Vagina (tissue), 2 donors: ENCODE measurements around the gene FAT3.

Experiments used
- POLR2A ChIP-seq, 2 donors: fragments of 450-650 bp; IDR thresholded peaks; one replicate each; pipeline ENCODE4 v1.6.1; 2017; ENCODE audit warnings: antibody characterized with exemption in 2 of 2, mild to moderate bottlenecking in 2 of 2, moderate library complexity in 2 of 2
- POLR2AphosphoS5 ChIP-seq, 2 donors: sonication (generic); formaldehyde crosslinking; IDR thresholded peaks; one replicate each; pipeline ENCODE4 v1.9.0; 2017; ENCODE audit warnings: antibody characterized with exemption in 2 of 2, mild to moderate bottlenecking in 2 of 2, low read depth in 1 of 2; ENCODE audit not compliant: insufficient read depth in 1 of 2
- TF ChIP-seq, protein P1 (sequence below), 3 experiments: fragments of 450-650 bp in 2 of 3; fragments of 200-600 bp in 1 of 3; sonication (generic) in 1 of 3; IDR thresholded peaks; one replicate each; pipeline ENCODE4 v1.5.1; 2017 to 2019; ENCODE audit warnings: antibody characterized with exemption in 3 of 3, mild to moderate bottlenecking in 2 of 3, moderate library complexity in 2 of 3

DNA sequence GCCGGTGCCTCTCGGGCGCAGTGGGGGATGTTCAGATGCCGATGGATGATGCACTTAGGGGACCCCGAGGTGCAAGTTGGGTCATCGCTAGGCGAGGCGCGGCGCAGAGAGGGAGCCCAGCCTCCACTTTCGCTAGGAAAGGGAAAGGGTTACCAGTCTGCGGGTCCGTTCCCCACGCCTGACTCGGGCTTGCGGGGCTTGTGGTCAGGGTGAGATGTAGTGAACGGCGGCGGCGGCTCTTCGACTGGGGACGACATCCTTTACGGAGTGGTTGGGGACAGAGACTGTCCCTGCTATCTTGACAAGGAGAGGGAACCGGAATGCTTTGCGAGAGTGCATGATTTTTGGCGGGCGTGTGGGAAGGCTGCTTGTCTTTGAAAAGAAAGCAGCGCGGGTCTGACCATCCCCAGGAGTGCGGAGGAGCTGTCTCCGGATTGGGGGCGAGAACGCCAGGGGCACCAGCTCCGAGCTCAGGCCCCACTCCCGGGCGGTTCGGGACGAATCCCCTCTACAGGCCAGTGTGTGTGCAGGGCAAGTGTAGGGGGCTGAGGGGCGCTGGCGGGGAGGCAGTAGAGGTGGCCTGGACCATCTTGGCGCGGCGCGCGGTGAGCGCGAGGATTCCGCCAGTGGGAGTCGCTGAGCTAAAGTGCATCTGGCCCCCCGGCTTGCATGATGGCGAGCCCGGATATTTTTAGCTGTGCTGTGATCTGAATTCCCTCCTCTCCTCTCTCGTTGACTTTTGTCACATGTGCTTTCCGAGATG, 1.1 kb downstream of the FAT3 start:
- TF ChIP-seq POLR2A (IDR thresholded peaks at IDR 0.05) = no peak
- TF ChIP-seq, protein P1, sequence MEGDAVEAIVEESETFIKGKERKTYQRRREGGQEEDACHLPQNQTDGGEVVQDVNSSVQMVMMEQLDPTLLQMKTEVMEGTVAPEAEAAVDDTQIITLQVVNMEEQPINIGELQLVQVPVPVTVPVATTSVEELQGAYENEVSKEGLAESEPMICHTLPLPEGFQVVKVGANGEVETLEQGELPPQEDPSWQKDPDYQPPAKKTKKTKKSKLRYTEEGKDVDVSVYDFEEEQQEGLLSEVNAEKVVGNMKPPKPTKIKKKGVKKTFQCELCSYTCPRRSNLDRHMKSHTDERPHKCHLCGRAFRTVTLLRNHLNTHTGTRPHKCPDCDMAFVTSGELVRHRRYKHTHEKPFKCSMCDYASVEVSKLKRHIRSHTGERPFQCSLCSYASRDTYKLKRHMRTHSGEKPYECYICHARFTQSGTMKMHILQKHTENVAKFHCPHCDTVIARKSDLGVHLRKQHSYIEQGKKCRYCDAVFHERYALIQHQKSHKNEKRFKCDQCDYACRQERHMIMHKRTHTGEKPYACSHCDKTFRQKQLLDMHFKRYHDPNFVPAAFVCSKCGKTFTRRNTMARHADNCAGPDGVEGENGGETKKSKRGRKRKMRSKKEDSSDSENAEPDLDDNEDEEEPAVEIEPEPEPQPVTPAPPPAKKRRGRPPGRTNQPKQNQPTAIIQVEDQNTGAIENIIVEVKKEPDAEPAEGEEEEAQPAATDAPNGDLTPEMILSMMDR (IDR thresholded peaks at IDR 0.05) = no peak
- no peak for TF ChIP-seq POLR2AphosphoS5 (IDR thresholded peaks at IDR 0.05; ENCODE audit: insufficient read depth in 1 of 2, low read depth in 1 of 2)
